Measurements from ENCODE around the gene TRIM46. TPM values are rescaled to one million over a fixed set of nuclear protein-coding genes. Genes with fewer than 3 reads are reported as not detected.

TRIM46 gene
- polyA plus RNA-seq, 2 of the 4 experiments (the other 2 are of a cell fraction) = 1.1 to 2.8 TPM

- 83% methylated on average over 4 of the region's 4 CpGs for WGBS (ENCODE audit: missing lambda C conversion rate)
- H3K4me2 ChIP-seq = no peak overlapping the region
- no peaks in the 10 kb centered on the region for H3K9me3 ChIP-seq
- H3K27ac ChIP-seq = no peak overlapping the region
- CTCF ChIA-PET = interaction anchor here (1.7 to 11.7 kb wide), 3 partner anchors 25 to 392 kb away, joined by 4 to 102 read pairs (median 4); no protein-coding TSS in a partner anchor
- no peak overlapping the region for H3K4me3 ChIP-seq
- ATAC-seq (no peak), FAIRE-seq (no peak), DNase-seq (ENCODE audit: low read depth in 1 of 2, low spot score in 1 of 2) (no peak)
- peaks cover 11% of the 10 kb centered on the region; the same call in 2 of the 3 replicates for H3K4me1 ChIP-seq
- POLR2A ChIA-PET = no interaction called here
- no peak for TF ChIP-seq SMC3 (IDR thresholded peaks at IDR 0.05)
- TF ChIP-seq REST (IDR thresholded peaks at IDR 0.05) = no peak
- TF ChIP-seq, protein P1, sequence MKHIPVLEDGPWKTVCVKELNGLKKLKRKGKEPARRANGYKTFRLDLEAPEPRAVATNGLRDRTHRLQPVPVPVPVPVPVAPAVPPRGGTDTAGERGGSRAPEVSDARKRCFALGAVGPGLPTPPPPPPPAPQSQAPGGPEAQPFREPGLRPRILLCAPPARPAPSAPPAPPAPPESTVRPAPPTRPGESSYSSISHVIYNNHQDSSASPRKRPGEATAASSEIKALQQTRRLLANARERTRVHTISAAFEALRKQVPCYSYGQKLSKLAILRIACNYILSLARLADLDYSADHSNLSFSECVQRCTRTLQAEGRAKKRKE (CRISPR knock-in tag; IDR thresholded peaks at IDR 0.05; ENCODE audit: low read depth) = no peak
- TF ChIP-seq HMGXB4 (CRISPR knock-in tag; IDR thresholded peaks at IDR 0.05; ENCODE audit: borderline replicate concordance) = no peak
- TF ChIP-seq, protein P2, sequence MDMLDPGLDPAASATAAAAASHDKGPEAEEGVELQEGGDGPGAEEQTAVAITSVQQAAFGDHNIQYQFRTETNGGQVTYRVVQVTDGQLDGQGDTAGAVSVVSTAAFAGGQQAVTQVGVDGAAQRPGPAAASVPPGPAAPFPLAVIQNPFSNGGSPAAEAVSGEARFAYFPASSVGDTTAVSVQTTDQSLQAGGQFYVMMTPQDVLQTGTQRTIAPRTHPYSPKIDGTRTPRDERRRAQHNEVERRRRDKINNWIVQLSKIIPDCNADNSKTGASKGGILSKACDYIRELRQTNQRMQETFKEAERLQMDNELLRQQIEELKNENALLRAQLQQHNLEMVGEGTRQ (IDR thresholded peaks at IDR 0.05) = no peak
- TF ChIP-seq TFCP2L1 (CRISPR knock-in tag; IDR thresholded peaks at IDR 0.05) = no peak
- TF ChIP-seq RNF2 (IDR thresholded peaks at IDR 0.05; ENCODE audit: borderline replicate concordance, low read depth) = no peak
- no peak for TF ChIP-seq CHD4 (IDR thresholded peaks at IDR 0.05; ENCODE audit: borderline replicate concordance)
- no peak for TF ChIP-seq PHF8 (IDR thresholded peaks at IDR 0.05; ENCODE audit: borderline replicate concordance, low read depth)
- no peak for TF ChIP-seq BCL3 (IDR thresholded peaks at IDR 0.05)
- no peak for TF ChIP-seq POLR2AphosphoS2 (conservative IDR thresholded peaks at IDR 0.05; ENCODE audit: low read length)
- no peak for TF ChIP-seq HDAC2 (IDR thresholded peaks at IDR 0.05)
- no peak for TF ChIP-seq NFE2L2 (conservative IDR thresholded peaks at IDR 0.05; ENCODE audit: low read length)
- no peak for TF ChIP-seq NPAS2 (CRISPR knock-in tag; IDR thresholded peaks at IDR 0.05; ENCODE audit: borderline replicate concordance)
- no peak for TF ChIP-seq CTCF (IDR thresholded peaks at IDR 0.05)
- TF ChIP-seq HOXB5 (CRISPR knock-in tag; IDR thresholded peaks at IDR 0.05) = no peak
- TF ChIP-seq ZC3H11A (IDR thresholded peaks at IDR 0.05) = no peak
- no peak for TF ChIP-seq CHD2 (IDR thresholded peaks at IDR 0.05; ENCODE audit: low read length, partially characterized antibody)
- no peak for TF ChIP-seq FOXS1 (CRISPR knock-in tag; IDR thresholded peaks at IDR 0.05)
- TF ChIP-seq POLR2A (IDR thresholded peaks at IDR 0.05; ENCODE audit: low read length) = no peak
Observed at GRCh38 chr1:155199792-155200191, 26.1 kb downstream of the TRIM46 start.
